ENCODE results near the gene RARA. TPM values are rescaled to one million over a fixed set of nuclear protein-coding genes. Genes with fewer than 3 reads are reported as not detected.

RARA gene
- total and polyA plus RNA-seq, 2 of the 4 experiments (the other 2 are of a cell fraction), result 9.0 to 12.7 TPM

GRCh38 chr17:40284085-40284713, 24.8 kb upstream of the RARA start:
- no CpG with 5 or more reads among the region's 2 CpGs for WGBS, 2 experiments (ENCODE audit: extremely low coverage in 2 of 2, insufficient read length in 1 of 2)
- H3K18ac ChIP-seq (ENCODE audit: low read depth, low read length), result peak overlapping the region; percentile 45; the same call in 1 of the 2 replicates
- peak overlapping the region; percentile 23; the same call in 1 of the 2 replicates for H3K27ac ChIP-seq (ENCODE audit: insufficient read depth, low read length)
- peak overlapping the region; percentile 29; the same call in 1 of the 2 replicates for H3K4me3 ChIP-seq (ENCODE audit: insufficient read depth, low read depth, low read length)
- DNase-seq (peak; percentile 83), ATAC-seq (ENCODE audit: low read depth) (peak; percentile 55)
- no TSS peak for BruUV-seq (replicated peaks)
- peak overlapping the region; percentile 91 for H2BK5ac ChIP-seq (ENCODE audit: low read depth, low read length, poor library complexity, severe bottlenecking)
- H2BK120ac ChIP-seq (ENCODE audit: low read depth, low read length), result peak overlapping the region; percentile 83
- peak overlapping the region; percentile 85 for H3K14ac ChIP-seq (replicated peaks; ENCODE audit: low read depth, low read length)
- peak overlapping the region; percentile 69 for H3K56ac ChIP-seq (ENCODE audit: extremely low read depth, insufficient read depth, low read length)
- H4K91ac ChIP-seq (ENCODE audit: insufficient read depth, low read depth, low read length), result peak overlapping the region; percentile 80
- intact Hi-C loops (cut with micrococcal nuclease) (no loop called here), in situ Hi-C loops (cut with MboI; ENCODE audit: low sequenced_read_pairs) (loop anchor here (10.0 kb wide), 1 partner anchor 259 kb away; no protein-coding TSS in a partner anchor), dilution Hi-C loops (cut with HindIII; ENCODE audit: low sequenced_read_pairs, unreplicated experiment) (no loop called here)
- H2BK20ac ChIP-seq (ENCODE audit: low read depth, low read length), result peak overlapping the region; percentile 82; the same call in 1 of the 2 replicates
- peak overlapping the region; percentile 35; the same call in 1 of the 2 replicates for H3K9ac ChIP-seq (ENCODE audit: low read depth, low read length)
- CTCF ChIA-PET, result interaction anchor here (0.6 to 1.3 kb wide), 8 partner anchors 11 to 621 kb away, joined by 3 to 7 read pairs (median 3); partner anchors contain the start of gene WIPF2
- no peak overlapping the region for H2AFZ ChIP-seq (replicated peaks; ENCODE audit: low read length, poor library complexity)
- TF ChIP-seq SMC3 (IDR thresholded peaks at IDR 0.05; ENCODE audit: low read depth, low read length) (no peak), CTCF (conservative IDR thresholded peaks at IDR 0.05; ENCODE audit: low read depth, low read length) (peak; percentile 37; the same call in 1 of the 2 replicates), BHLHE40 (IDR thresholded peaks at IDR 0.05; ENCODE audit: low read depth, low read length) (peak; percentile 42; the same call in 1 of the 2 replicates), MXI1 (IDR thresholded peaks at IDR 0.05; ENCODE audit: borderline replicate concordance, low read depth, low read length) (no peak), RFX5 (IDR thresholded peaks at IDR 0.05; ENCODE audit: low read depth, low read length) (no peak), CEBPB (IDR thresholded peaks at IDR 0.05; ENCODE audit: low read depth, low read length) (peak; percentile 41; the same call in 1 of the 2 replicates)
- TF ChIP-seq, protein P1, sequence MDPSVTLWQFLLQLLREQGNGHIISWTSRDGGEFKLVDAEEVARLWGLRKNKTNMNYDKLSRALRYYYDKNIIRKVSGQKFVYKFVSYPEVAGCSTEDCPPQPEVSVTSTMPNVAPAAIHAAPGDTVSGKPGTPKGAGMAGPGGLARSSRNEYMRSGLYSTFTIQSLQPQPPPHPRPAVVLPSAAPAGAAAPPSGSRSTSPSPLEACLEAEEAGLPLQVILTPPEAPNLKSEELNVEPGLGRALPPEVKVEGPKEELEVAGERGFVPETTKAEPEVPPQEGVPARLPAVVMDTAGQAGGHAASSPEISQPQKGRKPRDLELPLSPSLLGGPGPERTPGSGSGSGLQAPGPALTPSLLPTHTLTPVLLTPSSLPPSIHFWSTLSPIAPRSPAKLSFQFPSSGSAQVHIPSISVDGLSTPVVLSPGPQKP (IDR thresholded peaks at IDR 0.05; ENCODE audit: borderline replicate concordance, low read depth, low read length), result no peak
- H2AK9ac ChIP-seq (replicated peaks; ENCODE audit: low read depth, low read length, poor library complexity), result peak overlapping the region; percentile 37
- H3K4me1 ChIP-seq (ENCODE audit: control insufficient read depth, insufficient read depth, low read length), result peaks cover 9% of the 10 kb centered on the region
- no peaks in the 10 kb centered on the region for H3K9me3 ChIP-seq (ENCODE audit: control insufficient read depth, insufficient read depth, low read length)
- peak overlapping the region; percentile 19 to 81; a peak in 3 of 4 replicates for H4K8ac ChIP-seq (ENCODE audit: low read depth in 2 of 2, low read length in 2 of 2)
- no peaks in the 10 kb centered on the region for H3K27me3 ChIP-seq (ENCODE audit: control insufficient read depth, insufficient read depth, low read length)
- H4K20me1 ChIP-seq (ENCODE audit: insufficient read depth, low read length), result peaks cover 7% of the 10 kb centered on the region; the same call in 1 of the 2 replicates
- H4K5ac ChIP-seq (ENCODE audit: low read depth, low read length), result peak overlapping the region; percentile 11; the same call in 1 of the 2 replicates
- H3K23ac ChIP-seq (ENCODE audit: low read depth, low read length), result peak overlapping the region; percentile 70
- H2BK15ac ChIP-seq (ENCODE audit: low read depth, low read length), result peak overlapping the region; percentile 85; the same call in 2 of the 3 replicates
- H3K36me3 ChIP-seq (ENCODE audit: control insufficient read depth, insufficient read depth, low read length), result peaks cover 17% of the 10 kb centered on the region
- peak overlapping the region; percentile 92; the same call in 1 of the 2 replicates for H3K4me2 ChIP-seq (ENCODE audit: low read depth, low read length)
- H2AK5ac ChIP-seq (ENCODE audit: low read depth, low read length), result peak overlapping the region; percentile 94
- peaks cover 14% of the 10 kb centered on the region for H3K9me1 ChIP-seq (ENCODE audit: insufficient read depth, low read length)
- peak overlapping the region; percentile 81 for H3K4ac ChIP-seq (ENCODE audit: low read depth, low read length)
- POLR2A ChIA-PET (ENCODE audit: unreplicated experiment), result no interaction called here
- peaks cover 5 to 12% of the 10 kb centered on the region in 2 experiments; a peak in 3 of 4 replicates for H3K79me1 ChIP-seq (ENCODE audit: low read depth in 1 of 2, low read length in 2 of 2)

Data from IMR-90 (cell line).